Caco-2 (cell line): ENCODE measurements around the gene CAPSL. TPM values are rescaled to one million over a fixed set of nuclear protein-coding genes. Genes with fewer than 3 reads are reported as not detected.

Source experiments
- BruUV-seq: library from RNA; stranded (reverse); fragments of 400-500 nt; replicated peaks from 2 replicates; lab custom pipeline; 2021; lab: Mats Ljungman, UMichigan
- CTCF ChIA-PET: fragments of 300-600 bp; sonication (Branson Sonifier 250); formaldehyde crosslinking; loops from one replicate; lab custom pipeline; 2022; ENCODE audit warnings: antibody characterized with exemption; lab: Charles Lee
- POLR2A ChIA-PET: fragments of 300-600 bp; sonication (Branson Sonifier 250); formaldehyde crosslinking; loops from one replicate; lab custom pipeline; 2022; ENCODE audit warnings: antibody characterized with exemption; lab: Charles Lee
- DNase-seq, 2 experiments: peaks; one replicate each; pipeline versions ENCODE4 v3.0.0 to v3.0.0-alpha.2; 2020 to 2022
- H3K27me3 ChIP-seq: replicated peaks from 2 replicates; pipeline ENCODE4 v1.6.0; 2011; ENCODE audit warnings: low read length; ENCODE audit not compliant: control insufficient read depth, insufficient read depth
- H3K36me3 ChIP-seq: 2 replicates; pipeline ENCODE4 v1.5.1; 2011; ENCODE audit warnings: low read length; ENCODE audit not compliant: control insufficient read depth, insufficient read depth
- H3K4me1 ChIP-seq: fragments of 250-450 bp; sonication (Bioruptor Pico); 2 replicates; pipeline ENCODE4 v1.5.1; 2020; ENCODE audit warnings: mild to moderate bottlenecking
- H3K4me3 ChIP-seq: 2 replicates; pipeline ENCODE4 v1.5.1; 2011; ENCODE audit warnings: low read depth, mild to moderate bottlenecking, control low read depth, low read length
- H3K9me3 ChIP-seq: fragments of 250-450 bp; sonication (Bioruptor Pico); 2 replicates; pipeline ENCODE4 v1.5.1; 2020; ENCODE audit warnings: mild to moderate bottlenecking, moderate library complexity
- H3K27ac Mint-ChIP-seq: one replicate; pipeline ENCODE4 v1.8.0; 2022; ENCODE audit warnings: mixed read lengths; ENCODE audit not compliant: unreplicated experiment
- H3K27me3 Mint-ChIP-seq: one replicate; pipeline ENCODE4 v1.8.0; 2022; ENCODE audit warnings: mixed read lengths; ENCODE audit not compliant: insufficient read depth, unreplicated experiment
- H3K36me3 Mint-ChIP-seq: one replicate; pipeline ENCODE4 v1.8.0; 2022; ENCODE audit warnings: mild to moderate bottlenecking, mixed read lengths; ENCODE audit not compliant: insufficient read depth, unreplicated experiment
- H3K4me1 Mint-ChIP-seq: one replicate; pipeline ENCODE4 v1.8.0; 2022; ENCODE audit warnings: low read depth, mixed read lengths; ENCODE audit not compliant: unreplicated experiment
- H3K4me3 Mint-ChIP-seq: one replicate; pipeline ENCODE4 v1.8.0; 2022; ENCODE audit warnings: mild to moderate bottlenecking, moderate library complexity, mixed read lengths; ENCODE audit not compliant: unreplicated experiment
- H3K9me3 Mint-ChIP-seq: one replicate; pipeline ENCODE4 v1.8.0; 2022; ENCODE audit warnings: mixed read lengths; ENCODE audit not compliant: unreplicated experiment
- CTCF ChIP-seq, 2 experiments: fragments of 200-600 bp in 1 of 2; IDR thresholded peaks; 1 replicate in 1 of 2; 2 replicates in 1 of 2; pipeline versions ENCODE4 v1.5.1 to v1.8.0; 2011 to 2022; ENCODE audit warnings: antibody characterized with exemption in 1 of 2, control low read depth in 1 of 2, inconsistent platforms in 1 of 2, low read depth in 1 of 2, low read length in 1 of 2, mild to moderate bottlenecking in 1 of 2, moderate library complexity in 1 of 2; ENCODE audit not compliant: insufficient read depth in 1 of 2, severe bottlenecking in 1 of 2, unreplicated experiment in 1 of 2
- intact Hi-C: fragments of 100-400 bp; cut with micrococcal nuclease; formaldehyde crosslinking; loops from one replicate; pipeline ENCODE4 v1.10.0; 2022; ENCODE audit not compliant: unreplicated experiment
- total RNA-seq: library from RNA; stranded (reverse); gene quantifications from 2 replicates; pipeline ENCODE4 v1.2.3, GENCODE V29; 2022

The CAPSL gene
- total RNA-seq, 1 experiment from 2014 or later = not detected

- H3K9me3 ChIP-seq = no peaks in the 10 kb centered on the region
- Mint-ChIP-seq H3K9me3 (no peaks in the 10 kb centered on the region), H3K27ac (no peak overlapping the region), H3K4me3 (no peak overlapping the region), H3K27me3 (peaks cover 12% of the 10 kb centered on the region), H3K4me1 (no peaks in the 10 kb centered on the region), H3K36me3 (no peaks in the 10 kb centered on the region)
- TF ChIP-seq CTCF (IDR thresholded peaks at IDR 0.05; ENCODE audit: insufficient read depth in 1 of 2, low read depth in 1 of 2, low read length in 1 of 2, severe bottlenecking in 1 of 2, unreplicated experiment in 1 of 2) = no peak
- ChIA-PET POLR2A (no interaction called here), CTCF (no interaction called here)
- H3K36me3 ChIP-seq = no peaks in the 10 kb centered on the region
- DNase-seq = no peak
- intact Hi-C loops = no loop called here
- no TSS peak for BruUV-seq
- H3K4me1 ChIP-seq = no peaks in the 10 kb centered on the region
- no peak overlapping the region for H3K4me3 ChIP-seq
- H3K27me3 ChIP-seq = no peaks in the 10 kb centered on the region
These were observed 58.3 kb downstream of the CAPSL start for GRCh38 chr5:35880156-35880555.

DNA sequence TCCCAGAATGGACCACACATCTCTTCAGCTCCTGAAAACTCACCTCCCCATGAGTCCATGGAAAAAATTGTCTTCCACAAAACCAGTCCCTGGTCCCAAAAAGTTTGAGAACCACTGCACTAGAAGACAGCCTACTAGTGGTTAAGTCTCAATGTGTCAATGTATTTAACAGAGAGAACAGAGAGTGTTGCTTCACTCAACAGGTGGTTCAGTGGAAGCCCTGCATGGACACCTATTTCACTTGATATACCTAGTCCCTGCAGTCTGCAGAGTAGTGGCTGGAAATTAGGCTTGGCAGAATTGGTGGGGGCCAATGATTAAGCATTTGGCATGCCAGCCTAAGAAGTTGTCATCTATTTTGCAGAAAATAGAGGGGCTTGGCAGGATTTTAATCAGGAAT, 58.8 kb downstream of the CAPSL start:
- CTCF ChIA-PET = no interaction called here
- Mint-ChIP-seq H3K27ac (no peak overlapping the region), H3K9me3 (no peaks in the 10 kb centered on the region)

GRCh38 chr5:35879096-35879495, 59.3 kb downstream of the CAPSL start:
- no peak for TF ChIP-seq CTCF (IDR thresholded peaks at IDR 0.05; ENCODE audit: insufficient read depth in 1 of 2, low read depth in 1 of 2, low read length in 1 of 2, severe bottlenecking in 1 of 2, unreplicated experiment in 1 of 2)
- Histone ChIP-seq H3K9me3 (no peaks in the 10 kb centered on the region), H3K4me1 (no peaks in the 10 kb centered on the region), H3K27me3 (no peaks in the 10 kb centered on the region), H3K36me3 (no peaks in the 10 kb centered on the region), H3K4me3 (no peak overlapping the region)
- H3K4me1 Mint-ChIP-seq = no peaks in the 10 kb centered on the region
- no peak overlapping the region for H3K4me3 Mint-ChIP-seq
- no peaks in the 10 kb centered on the region for H3K9me3 Mint-ChIP-seq
- H3K36me3 Mint-ChIP-seq = no peaks in the 10 kb centered on the region
- DNase-seq = no peak
- CTCF ChIA-PET = no interaction called here
- intact Hi-C loops = no loop called here
- no TSS peak for BruUV-seq
- POLR2A ChIA-PET = no interaction called here
- H3K27me3 Mint-ChIP-seq = peaks cover 10% of the 10 kb centered on the region
- no peak overlapping the region for H3K27ac Mint-ChIP-seq

More for the DNA sequence above, 58.8 kb downstream of the CAPSL start:
- intact Hi-C loops = no loop called here
- Histone ChIP-seq H3K27me3 (no peaks in the 10 kb centered on the region), H3K36me3 (no peaks in the 10 kb centered on the region), H3K4me1 (no peaks in the 10 kb centered on the region), H3K4me3 (no peak overlapping the region), H3K9me3 (no peaks in the 10 kb centered on the region)
- H3K27me3 Mint-ChIP-seq = peaks cover 12% of the 10 kb centered on the region
- TF ChIP-seq CTCF (IDR thresholded peaks at IDR 0.05; ENCODE audit: insufficient read depth in 1 of 2, low read depth in 1 of 2, low read length in 1 of 2, severe bottlenecking in 1 of 2, unreplicated experiment in 1 of 2) = no peak
- H3K36me3 Mint-ChIP-seq = no peaks in the 10 kb centered on the region
- DNase-seq = no peak
- no peak overlapping the region for H3K4me3 Mint-ChIP-seq
- H3K4me1 Mint-ChIP-seq = no peaks in the 10 kb centered on the region
- POLR2A ChIA-PET = no interaction called here
- no TSS peak for BruUV-seq
